Mucosa of rectum (tissue), 2 donors: ENCODE results near the gene MYMX.

ENCODE experiments used
- H3K27ac ChIP-seq, 2 donors: one replicate each; pipeline ENCODE4 v1.7.0; 2013; ENCODE audit warnings: inconsistent platforms in 2 of 2, low read depth in 2 of 2, low read length in 2 of 2
- H3K27me3 ChIP-seq, 2 donors: one replicate each; pipeline ENCODE4 v1.7.0; 2013; ENCODE audit warnings: low read length in 2 of 2; ENCODE audit not compliant: control insufficient read depth in 2 of 2, insufficient read depth in 2 of 2
- H3K36me3 ChIP-seq, 2 donors: one replicate each; pipeline ENCODE4 v1.7.0; 2013; ENCODE audit warnings: low read length in 2 of 2; ENCODE audit not compliant: control insufficient read depth in 2 of 2, insufficient read depth in 2 of 2
- H3K4me1 ChIP-seq, 2 donors: one replicate each; pipeline ENCODE4 v1.7.0; 2013; ENCODE audit warnings: low read length in 2 of 2, mild to moderate bottlenecking in 1 of 2; ENCODE audit not compliant: control insufficient read depth in 2 of 2, insufficient read depth in 2 of 2
- H3K4me3 ChIP-seq, 2 donors: one replicate each; pipeline ENCODE4 v1.7.0; 2013; ENCODE audit warnings: low read length in 2 of 2
- H3K9ac ChIP-seq, 2 donors: one replicate each; pipeline ENCODE4 v1.7.0; 2013; ENCODE audit warnings: low read length in 2 of 2, low read depth in 1 of 2, mild to moderate bottlenecking in 1 of 2
- H3K9me3 ChIP-seq, 2 donors: one replicate each; pipeline ENCODE4 v1.7.0; 2013; ENCODE audit warnings: low read length in 2 of 2; ENCODE audit not compliant: control insufficient read depth in 2 of 2
- donor health status: healthy.
- donor health status: Normal muscosa, but diverticular disease.

The MYMX gene

DNA sequence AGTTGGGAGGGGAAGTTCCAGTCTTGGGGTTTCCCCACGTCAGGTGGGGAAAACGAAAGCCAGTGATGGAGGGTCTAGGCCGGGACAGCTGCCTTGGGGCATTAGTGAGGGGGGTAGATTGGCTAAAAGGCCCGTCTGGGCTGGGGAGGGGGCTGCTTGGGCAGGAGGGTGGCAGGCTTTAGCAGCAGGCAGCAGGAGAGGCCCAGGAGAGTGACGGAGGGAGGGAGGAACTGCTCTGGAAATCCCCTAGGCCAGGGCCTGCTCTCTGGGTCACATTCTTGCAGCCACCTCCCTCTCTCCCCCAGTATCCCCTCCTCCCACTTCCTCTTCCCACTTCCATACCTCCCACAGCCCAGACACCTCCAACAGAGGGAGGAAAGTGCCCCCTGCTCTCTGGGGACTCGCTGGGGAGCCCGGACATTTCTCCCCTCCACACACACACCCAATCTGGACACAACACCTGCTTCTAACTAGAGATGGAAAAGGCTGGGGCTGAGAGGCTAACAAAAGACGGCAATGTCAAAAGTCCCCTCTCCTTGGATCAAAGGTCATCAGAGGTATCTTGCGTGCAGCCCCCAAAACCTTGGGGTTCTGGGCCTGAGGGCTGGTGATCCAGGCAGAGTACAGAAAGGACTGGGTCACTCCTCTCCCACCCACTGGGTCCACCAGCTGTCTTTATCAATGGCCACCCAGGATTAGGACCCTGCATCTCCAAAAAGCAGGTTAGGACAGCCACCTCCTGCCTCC, 46.8 kb downstream of the MYMX start:
- H3K36me3 ChIP-seq, result peaks cover 7 to 19% of the 10 kb centered on the region in 2 donors
- H3K9ac ChIP-seq, result peak overlapping the region; percentile 81 to 88
- peak overlapping the region; percentile 8 to 79 for H3K27ac ChIP-seq
- H3K27me3 ChIP-seq, result peaks cover 5% of the 10 kb centered on the region in 2 donors
- no peaks in the 10 kb centered on the region for H3K9me3 ChIP-seq
- H3K4me1 ChIP-seq, result peaks cover 25 to 34% of the 10 kb centered on the region in 2 donors
- H3K4me3 ChIP-seq, result peak overlapping the region; percentile 80 to 87

- Histone ChIP-seq H3K9ac (peak overlapping the region; percentile 81 to 88), H3K27me3 (peaks cover 13 to 14% of the 10 kb centered on the region in 2 donors), H3K4me3 (peak overlapping the region; percentile 80 to 87), H3K36me3 (peaks cover 7 to 13% of the 10 kb centered on the region in 2 donors), H3K27ac (peak overlapping the region; percentile 46 to 79), H3K4me1 (peaks cover 25 to 32% of the 10 kb centered on the region in 2 donors), H3K9me3 (no peaks in the 10 kb centered on the region)
Measured at GRCh38 chr6:44264154-44265006, 47.7 kb downstream of the MYMX start.

DNA sequence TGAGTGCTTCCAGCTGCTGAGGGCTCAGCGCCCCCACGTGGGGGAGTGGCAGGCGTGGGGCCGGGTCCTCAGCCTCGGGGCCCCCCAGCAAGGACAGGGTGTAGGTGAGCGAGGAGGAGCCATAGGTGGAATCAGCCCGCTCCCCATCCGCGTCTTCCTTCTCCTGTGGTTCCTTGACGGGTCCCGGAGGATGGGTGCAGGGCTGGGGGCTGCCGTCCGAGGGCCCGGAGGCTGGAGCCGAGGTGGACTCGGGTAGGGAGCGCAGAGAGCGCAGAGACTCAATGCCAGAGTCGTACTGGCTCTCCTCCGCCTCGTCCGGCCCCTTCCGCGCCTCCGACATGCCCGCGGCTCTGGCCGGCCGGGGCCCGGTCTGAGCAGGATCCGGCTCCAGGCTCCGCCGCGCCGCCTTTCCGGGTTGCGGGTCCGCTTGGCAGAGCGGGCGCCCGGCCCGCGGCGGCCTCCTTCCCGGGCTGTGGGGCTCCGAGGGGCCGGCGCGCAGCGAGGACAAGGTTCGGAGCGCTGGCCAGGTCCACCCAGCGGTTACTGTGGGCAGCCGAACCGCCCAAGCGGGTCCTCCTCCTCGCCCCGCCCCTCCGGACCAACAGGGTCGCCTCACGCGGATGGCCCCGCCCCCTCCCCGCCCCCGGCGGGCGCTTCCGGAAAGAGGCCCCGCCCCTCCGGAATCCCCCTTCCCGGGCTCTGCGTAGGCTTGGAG, 48.4 kb downstream of the MYMX start, which contains the start of gene NFKBIE:
Gene NFKBIE (minus strand): TSS at position 545 of the 715 bp plus-strand sequence. CDS start 205 bp downstream, at position 340.
- H3K9ac ChIP-seq, result peak within 1 kb of the TSS; percentile 81 to 88
- H3K36me3 ChIP-seq, result peaks cover 6 to 7% of the 10 kb centered on the region in 2 donors
- H3K4me3 ChIP-seq, result peak within 1 kb of the TSS; percentile 80 to 87
- peaks cover 19 to 20% of the 10 kb centered on the region in 2 donors for H3K27me3 ChIP-seq
- H3K4me1 ChIP-seq, result peaks cover 25 to 32% of the 10 kb centered on the region in 2 donors
- peak within 1 kb of the TSS; percentile 46 to 79 for H3K27ac ChIP-seq
- no peaks in the 10 kb centered on the region for H3K9me3 ChIP-seq

DNA sequence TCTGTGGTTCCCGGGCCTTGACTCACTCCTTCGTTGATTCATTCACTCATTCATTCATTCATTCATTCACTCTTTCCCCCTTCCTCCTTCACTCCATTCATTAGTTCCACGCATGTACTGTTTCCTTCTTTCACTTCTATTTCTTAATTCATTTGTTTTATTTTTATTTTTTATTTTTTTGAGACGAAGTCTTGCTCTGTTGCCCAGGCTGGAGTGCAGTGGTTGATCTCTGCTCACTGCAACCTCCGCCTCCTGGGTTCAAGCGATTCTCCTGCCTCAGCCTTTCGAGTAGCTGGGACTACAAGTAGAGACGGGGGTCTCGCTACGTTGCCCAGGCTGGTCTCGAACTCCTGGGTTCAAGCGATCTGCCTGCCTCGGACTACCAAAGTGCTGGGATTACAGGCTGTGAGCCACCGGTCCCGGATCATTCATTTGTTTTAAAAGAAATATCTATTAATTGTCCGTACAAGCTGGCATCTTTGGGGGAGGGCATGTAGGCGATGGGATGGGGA, 49.1 kb downstream of the MYMX start:
- H3K27me3 ChIP-seq, result peaks cover 19 to 20% of the 10 kb centered on the region in 2 donors
- H3K9ac ChIP-seq, result no peak overlapping the region
- peak overlapping the region; percentile 34 to 80 for H3K4me3 ChIP-seq
- peaks cover 3 to 4% of the 10 kb centered on the region in 2 donors for H3K36me3 ChIP-seq
- H3K4me1 ChIP-seq, result peaks cover 25 to 32% of the 10 kb centered on the region in 2 donors
- no peak overlapping the region for H3K27ac ChIP-seq
- H3K9me3 ChIP-seq, result no peaks in the 10 kb centered on the region

- Histone ChIP-seq H3K36me3 (peaks cover 2 to 3% of the 10 kb centered on the region in 2 donors), H3K9me3 (no peaks in the 10 kb centered on the region), H3K27ac (no peak overlapping the region), H3K4me3 (no peak overlapping the region), H3K9ac (no peak overlapping the region), H3K4me1 (peaks cover 25 to 32% of the 10 kb centered on the region in 2 donors), H3K27me3 (peaks cover 23 to 24% of the 10 kb centered on the region in 2 donors)
Measured at GRCh38 chr6:44266347-44266746, 49.6 kb downstream of the MYMX start.

DNA sequence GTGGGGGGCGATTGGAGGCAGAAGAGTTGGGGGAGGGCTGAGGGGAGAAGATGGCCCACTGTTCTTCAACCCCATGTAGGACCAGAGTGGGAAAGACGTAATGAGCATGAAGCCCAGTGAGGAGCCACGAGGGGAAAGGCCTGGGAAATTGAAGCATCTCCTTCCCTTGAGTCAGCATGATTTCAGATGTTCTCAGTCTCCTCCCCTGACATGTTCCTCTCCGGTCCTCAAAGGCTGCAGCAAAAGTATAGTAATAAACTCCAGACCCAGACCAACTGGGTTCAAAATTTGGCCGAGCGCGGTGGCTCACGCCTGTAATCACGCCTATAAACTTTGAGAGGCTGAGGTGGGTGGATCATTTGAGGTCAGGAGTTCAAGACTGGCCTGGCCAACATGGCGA, 50.5 kb downstream of the MYMX start:
- H3K36me3 ChIP-seq, result peaks cover 0 to 2% of the 10 kb centered on the region in 2 donors
- peaks cover 25 to 28% of the 10 kb centered on the region in 2 donors for H3K4me1 ChIP-seq
- H3K9ac ChIP-seq, result no peak overlapping the region
- H3K9me3 ChIP-seq, result no peaks in the 10 kb centered on the region
- no peak overlapping the region for H3K27ac ChIP-seq
- H3K4me3 ChIP-seq, result no peak overlapping the region
- H3K27me3 ChIP-seq, result peaks cover 28 to 33% of the 10 kb centered on the region in 2 donors
